GM18867 (cell line): ENCODE data around the gene ITGBL1.

ENCODE experiments used
- ATAC-seq: cut with Tn5 transposase; IDR thresholded peaks from one replicate; pipeline ENCODE4 v1.9.1; 2021; ENCODE audit warnings: mild to moderate bottlenecking, moderate library complexity; ENCODE audit not compliant: unreplicated experiment

The ITGBL1 gene

DNA sequence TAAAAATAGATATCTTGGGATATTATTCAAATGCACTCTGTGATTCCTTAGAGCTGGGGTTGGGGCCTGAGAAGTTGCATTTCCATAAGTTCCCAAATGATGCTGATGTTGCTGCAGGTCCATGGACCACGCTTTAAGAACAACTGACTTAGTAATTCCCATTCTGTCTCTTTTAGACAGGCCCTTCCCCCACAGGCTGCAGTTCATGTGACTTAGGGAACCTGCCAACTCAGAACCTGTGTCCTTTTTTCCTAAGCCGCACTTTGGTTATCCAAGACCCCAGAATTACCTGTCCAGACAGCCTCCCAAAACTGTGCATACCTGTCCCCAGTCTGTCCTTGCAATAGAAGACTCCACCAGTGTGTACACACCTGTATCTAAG lies 1.7 kb upstream of the ITGBL1 start:
- no peak for ATAC-seq

DNA sequence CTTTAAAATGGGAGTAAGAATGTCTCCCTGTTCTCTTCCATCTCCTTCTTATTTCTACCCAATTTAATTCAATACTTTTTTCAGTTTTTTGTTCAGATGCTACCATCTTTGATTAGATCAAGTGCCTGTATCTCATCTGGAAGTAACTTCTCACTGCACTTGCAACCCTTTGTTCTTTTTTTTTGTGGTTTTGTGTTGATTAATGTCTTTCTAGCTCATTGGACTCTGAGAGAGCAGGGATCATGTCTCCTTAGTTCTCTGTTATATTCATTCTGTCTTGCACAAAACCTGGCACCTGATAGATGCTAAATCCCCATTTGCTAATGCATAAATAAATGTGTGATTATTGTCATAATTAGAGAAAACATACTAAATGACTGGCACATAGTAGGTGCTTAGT lies 834 bp upstream of the ITGBL1 start:
- no peak for ATAC-seq

DNA sequence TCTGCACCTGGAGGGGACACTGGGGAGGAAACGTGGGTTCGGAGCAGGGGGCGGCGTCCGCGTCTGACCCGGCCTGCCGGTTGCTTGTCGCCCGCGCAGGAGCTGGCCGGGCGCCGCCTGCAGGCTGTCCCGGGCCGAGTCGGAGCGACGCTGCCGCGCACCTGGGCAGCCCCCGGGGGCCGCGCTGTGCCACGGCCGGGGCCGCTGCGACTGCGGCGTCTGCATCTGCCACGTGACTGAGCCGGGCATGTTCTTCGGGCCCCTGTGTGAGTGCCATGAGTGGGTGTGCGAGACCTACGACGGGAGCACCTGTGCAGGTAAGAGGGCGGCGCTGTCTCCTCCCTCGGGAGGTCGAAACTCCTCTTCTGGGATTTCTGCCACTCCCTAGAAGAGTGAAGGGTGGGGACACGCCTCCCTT lies 1.3 kb downstream of the ITGBL1 start:
- no peak for ATAC-seq

DNA sequence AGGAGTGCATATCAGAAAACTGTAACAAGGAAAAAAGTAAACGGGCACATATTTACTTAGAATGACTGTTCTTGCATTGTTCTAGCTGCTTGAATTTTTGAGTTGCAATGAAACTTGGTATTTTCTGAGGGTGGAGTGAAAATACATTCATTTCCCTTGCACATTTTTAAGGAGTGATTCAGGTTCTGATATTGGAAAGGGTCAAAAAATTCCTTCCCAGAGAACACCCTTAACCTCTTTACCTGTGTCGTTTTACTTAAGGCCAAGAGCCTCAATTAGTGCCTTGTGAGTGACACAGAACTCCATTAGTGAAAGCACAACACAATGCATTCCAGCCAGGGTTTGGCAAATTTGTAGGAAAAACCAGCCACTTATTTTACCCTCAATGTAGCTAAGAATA lies 2.3 kb downstream of the ITGBL1 start:
- no peak for ATAC-seq

DNA sequence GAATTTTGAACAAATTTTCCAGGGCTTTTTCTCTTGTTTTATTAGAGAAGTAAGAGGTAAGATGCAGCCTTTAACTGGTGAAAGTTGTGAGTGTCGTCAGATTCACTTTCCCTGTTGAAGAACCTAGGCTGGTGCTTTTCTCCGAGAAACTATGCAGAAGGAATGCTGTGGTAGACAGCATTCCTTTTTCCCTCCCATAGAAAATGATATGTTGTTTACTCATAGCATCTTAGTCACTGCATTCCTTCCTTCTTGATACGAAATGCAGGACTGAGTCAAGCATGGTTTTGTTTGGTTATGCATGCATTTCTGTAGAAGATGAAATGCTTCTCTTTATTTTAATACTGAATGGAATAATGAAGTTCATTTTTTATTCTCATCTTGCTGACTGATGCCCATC lies 3.4 kb downstream of the ITGBL1 start:
- ATAC-seq = no peak

DNA sequence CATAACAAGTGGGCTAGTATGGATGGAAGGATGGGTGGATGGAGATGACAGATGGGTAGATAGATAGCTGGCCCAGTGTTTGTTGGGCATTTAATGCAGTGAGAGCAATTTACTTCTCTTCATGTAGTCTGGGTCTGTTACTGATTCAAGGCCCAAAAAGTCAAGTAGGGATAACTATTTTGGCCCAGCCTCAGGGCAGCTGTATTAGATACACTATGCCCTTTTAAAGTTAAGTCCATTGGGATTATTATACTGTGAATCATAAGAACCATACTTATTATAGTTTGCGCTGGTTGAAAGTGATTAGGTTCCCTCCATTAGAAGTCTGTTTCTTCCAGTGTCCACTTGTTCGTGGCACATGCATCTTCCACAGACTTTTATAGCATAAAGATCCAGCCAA lies 4.7 kb downstream of the ITGBL1 start:
- no peak for ATAC-seq

DNA sequence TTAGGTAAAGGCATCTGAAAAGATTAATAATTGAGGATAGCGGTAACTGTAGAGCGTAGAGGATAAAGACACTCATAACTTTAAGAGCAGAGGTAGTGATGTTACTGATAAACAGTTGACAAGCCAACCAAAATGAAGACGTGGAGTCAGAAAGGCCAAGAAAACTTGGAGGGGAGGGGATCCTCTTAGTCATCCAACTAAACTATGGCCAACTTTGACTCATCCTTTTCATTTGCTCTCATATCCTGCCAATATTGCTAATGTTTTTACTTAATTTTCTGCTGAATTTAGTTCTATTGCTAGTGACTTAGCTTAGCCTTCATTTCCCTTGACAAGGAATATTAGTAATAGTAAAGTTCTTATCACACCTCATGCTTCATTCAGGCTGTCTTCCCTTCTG lies 13.4 kb downstream of the ITGBL1 start:
- no peak for ATAC-seq

DNA sequence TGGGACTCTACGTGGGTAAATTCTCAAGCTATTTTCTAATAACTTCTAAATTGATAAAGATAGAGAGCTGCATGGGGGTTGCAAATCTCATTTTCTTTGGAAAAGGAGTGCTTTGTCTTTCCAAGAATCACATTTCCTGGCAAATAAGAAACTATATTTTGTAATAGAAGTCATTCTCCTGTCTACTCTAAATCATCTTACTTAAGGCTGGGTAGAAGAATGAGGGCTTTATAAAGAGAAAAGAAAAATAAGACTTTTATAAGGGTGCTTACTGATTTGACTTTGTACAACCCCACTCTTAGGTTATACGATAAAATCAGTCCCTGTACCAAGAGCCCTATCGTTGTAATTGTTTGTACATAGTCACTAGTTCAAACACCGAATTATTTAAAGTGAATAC lies 14.9 kb downstream of the ITGBL1 start:
- no peak for ATAC-seq

DNA sequence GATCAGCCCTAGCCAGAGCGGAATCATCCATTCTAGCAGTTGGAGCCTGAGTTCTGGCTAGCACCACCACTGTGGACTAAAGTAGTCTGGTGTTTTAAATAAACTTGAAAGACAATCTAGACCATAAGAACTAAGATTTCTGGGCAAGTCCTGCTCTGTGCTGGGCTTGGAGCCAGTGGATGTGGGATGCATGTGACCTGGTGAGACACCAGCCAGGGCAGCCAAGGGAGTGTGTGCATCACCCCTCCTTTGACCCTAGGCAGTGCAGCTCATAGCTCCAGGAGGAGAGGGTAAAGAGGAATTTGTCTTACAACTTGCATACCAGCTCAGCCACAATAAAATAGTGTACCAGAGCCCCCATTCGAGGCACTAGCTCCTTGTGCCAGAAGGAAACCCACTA lies 21.0 kb downstream of the ITGBL1 start:
- ATAC-seq = no peak

DNA sequence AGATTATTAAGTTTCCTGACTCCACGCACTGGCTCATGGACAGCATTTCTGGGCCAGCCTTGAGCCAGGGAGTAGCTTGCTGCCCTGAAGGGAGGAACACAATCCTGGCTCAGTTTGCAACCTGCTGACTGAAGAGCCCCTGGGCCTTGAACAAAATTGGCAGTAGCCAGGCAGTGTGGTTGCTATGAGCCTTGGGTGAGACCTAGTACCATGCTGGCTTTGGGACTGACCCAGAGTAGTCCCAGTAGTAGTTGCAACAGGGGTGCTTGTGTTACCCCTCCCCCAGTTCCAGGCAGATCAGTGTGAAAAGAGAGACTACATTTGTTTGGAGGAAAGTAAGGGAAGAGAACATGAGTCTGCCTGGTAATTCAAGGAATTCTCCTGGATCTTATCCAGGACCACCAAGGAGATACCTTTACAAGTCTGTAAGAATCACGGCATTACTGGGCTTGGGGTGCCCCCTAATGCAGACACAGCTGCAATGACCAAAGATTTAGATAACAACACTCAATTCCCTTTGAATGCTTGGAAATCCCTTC lies 22.0 kb downstream of the ITGBL1 start:
- no peak for ATAC-seq

DNA sequence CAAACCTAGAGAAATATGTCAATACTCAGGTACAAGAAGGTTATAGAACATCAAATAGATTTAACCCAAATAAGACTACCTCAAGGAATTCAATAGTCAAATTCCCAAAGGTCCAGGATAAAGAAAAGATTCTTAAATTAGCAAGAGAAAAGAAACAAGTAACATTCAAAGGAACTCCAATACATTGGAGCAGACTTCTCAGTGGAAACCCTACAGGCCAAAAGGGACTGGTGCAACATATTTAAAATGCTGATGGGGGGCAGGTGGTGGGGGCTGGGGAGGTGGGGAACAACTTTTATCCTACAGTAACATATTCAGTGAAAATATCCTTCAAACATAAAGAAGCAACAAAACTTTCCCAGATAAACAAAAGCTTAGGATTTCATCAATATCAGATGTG lies 23.1 kb downstream of the ITGBL1 start:
- no peak for ATAC-seq

DNA sequence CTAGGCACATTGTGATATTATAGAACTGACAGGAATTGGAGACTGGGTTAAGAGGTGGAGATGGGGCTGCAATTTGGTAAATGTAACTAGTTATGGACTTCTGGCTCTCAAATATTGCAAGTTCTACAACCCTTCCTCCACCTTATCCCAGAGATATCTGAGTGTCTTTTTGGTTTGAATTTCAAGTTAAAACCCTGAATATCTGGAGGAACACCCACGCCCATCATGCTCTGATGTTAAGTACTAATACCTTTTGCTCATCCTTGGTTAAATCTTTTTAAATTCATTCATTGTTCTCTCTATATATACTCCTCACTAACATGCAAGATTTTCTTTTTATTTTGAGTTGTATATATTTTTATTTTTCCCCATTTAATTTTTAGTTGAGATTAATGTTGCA lies 28.9 kb downstream of the ITGBL1 start:
- ATAC-seq = no peak

DNA sequence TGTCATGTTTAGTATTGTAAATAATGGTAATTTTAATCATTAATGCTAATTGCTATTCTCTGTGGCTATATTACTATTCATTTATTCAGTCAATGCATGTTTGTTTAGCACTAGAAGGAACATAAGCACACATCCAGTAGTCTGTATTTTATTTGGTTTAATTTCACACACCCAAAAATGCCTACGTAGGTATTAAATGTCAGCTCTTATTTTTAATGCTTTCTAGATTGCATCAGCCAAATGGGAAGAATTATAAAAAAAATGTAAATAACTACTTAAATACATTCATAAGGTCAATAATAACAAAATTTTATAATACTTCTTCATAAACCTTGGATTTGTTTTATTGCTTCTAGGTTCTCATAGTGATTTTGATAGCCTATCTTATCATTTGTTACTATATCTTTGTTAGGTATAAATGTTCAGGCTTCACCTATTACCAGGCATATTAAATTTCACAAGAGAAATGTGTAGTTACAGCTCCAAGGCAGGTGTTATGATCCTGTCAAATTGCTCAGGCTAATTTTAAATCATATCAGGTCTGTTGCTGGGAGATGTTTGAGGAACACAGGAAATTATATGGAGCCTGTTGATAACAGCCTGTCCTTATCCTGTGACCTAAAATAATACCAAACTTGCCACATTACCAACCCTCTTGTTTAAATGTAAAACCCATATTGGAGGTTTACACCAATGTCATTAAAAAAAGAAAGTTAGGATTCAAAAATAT lies 34.4 kb downstream of the ITGBL1 start:
- ATAC-seq = no peak

DNA sequence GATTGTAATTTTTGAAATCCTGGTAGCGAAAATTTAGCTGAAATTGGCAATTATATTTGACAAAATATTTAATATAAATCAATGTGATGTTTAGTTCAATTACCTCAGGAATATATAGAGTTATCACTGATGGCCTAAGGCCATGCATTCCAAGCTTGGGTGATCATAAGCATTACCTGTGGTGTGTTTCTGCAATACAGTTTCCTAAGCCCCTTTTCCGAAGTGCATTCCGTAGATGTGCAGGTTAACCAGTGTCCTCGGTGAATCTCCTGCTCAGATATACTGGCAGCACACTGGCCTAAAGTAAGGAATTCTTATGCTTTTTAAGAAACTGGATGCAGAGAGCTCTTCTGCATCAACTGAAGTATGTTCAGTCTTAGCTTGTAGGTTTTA lies 35.0 kb downstream of the ITGBL1 start:
- no peak for ATAC-seq

DNA sequence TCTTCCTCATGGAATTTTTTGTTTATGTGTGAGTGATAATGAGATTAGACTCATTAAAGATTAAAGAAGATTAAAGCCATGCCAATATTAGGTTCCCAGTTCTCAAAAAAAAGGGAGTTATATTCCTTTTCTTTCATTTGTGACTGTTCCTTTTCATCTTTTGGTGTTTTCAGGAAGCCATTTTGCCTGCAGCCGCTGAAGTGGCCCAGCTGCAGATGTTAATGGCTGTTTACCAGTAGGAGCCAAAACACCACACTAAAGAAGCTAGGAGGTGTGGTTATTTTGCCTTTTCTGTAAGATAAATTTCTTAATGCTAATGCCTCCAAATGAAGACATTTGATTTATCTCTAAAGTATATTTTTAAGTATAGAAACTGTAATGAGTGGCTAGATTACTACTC lies 36.3 kb downstream of the ITGBL1 start:
- ATAC-seq = no peak

DNA sequence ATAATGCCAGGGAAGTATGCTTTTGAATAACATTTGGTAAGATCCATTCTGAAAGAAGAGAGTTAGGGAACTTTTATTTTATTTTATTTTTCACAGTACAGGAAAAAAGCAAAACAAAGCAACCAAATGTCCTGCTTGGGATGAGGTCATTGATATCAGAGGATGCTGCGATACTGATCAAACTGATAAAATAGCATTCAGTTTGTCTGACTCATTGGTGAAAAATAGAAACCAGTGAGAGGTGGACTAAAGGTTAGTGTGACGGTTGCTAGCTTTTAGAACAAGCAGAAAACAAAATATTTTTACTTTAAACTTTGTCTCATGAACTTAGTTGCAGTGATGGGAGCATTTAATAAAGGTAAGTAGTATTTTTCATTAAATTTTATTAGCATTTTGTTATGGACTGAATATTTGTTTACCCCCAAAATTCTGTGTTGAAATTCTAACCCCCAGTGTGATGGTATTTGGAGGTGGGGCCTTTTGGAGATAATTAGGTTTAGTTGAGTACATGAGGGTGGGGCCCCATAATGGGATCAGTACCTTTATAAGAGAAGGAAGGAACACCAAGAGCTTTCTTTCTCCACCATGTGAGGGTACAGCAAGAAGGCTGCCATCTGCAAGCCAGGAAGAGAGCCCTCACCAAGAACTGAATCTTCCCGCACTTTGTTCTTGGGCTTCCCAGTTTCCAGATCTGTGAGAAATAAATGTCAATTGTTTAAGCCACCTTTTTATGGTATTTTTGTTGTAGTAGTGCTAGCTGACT lies 37.3 kb downstream of the ITGBL1 start:
- ATAC-seq = no peak

DNA sequence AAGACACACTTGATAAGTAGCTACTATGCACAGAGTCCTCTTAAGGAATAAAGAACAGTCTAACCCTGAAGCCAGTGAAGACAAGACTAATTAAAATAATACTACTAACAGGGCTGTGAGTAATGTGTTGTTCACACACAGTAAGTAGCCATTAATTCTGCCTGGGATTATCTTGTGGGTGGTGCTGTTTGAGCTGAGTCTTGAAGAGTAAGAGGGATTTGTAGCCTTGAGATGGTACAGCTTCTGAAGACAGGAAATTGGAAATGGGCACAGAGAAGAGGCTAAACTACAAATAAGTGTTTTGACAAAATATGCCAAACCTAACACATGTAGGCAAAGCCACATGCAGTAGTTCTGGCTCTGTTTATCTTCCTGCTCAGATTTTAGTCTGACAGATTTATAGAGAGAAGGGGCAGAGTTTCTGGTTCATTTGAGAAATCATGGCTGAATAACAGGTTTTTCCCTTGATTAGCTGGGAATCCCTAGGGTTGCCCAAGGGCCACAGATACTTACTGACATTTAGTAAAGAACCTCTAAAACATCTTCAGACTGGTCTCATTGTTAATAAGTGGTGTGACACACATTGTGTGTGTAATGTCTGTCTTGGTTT lies 38.0 kb downstream of the ITGBL1 start:
- no peak for ATAC-seq

DNA sequence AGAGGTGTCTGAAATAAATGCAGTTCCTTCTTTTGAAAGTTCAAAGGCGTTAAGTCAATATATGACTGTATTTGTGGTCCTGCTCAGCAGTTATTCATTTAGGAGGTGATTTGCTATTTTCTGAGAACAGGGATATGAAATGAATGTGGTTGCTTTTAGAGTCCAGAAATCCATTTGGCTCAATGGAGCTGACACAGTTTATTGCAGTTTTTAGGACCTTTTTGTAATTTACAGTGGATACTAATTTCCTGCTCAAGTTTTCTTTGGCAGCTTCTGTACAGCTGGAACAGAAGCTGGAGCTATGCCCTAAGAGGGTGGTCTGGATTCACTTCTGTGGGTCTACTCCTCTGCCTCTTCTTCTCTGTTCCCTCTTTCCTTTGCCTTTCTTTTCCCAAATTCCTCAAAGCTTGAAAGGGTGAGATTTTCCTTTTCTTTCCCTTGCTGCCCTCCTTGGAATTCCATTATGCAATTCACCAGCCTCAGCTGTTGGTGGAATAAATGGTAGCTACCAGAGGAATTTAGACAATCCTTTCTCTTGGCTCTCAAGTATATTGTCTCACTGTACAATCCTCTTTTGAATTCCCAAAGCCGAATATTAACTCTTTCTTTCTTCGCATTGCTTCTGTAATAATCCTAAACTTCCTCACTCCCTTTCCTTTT lies 39.9 kb downstream of the ITGBL1 start:
- ATAC-seq = no peak

DNA sequence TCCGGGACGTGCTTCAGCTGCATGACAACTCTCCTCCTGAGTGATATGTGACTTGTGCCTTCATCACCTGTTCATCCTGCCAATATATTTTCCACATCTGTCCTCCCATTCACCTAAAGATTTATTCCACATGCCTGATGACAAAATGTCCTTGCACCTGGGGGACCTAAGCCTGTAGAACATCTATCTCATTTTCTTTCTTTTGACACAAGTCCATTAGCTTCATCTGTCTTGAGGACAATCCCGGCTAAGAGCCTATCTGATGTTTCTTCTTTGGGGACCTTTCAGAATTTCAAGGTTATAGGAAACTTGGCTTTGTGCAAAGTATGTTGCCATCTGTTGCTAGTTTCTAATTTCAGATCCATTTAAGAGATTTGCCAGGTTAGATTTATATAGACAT lies 41.1 kb downstream of the ITGBL1 start:
- ATAC-seq = no peak

DNA sequence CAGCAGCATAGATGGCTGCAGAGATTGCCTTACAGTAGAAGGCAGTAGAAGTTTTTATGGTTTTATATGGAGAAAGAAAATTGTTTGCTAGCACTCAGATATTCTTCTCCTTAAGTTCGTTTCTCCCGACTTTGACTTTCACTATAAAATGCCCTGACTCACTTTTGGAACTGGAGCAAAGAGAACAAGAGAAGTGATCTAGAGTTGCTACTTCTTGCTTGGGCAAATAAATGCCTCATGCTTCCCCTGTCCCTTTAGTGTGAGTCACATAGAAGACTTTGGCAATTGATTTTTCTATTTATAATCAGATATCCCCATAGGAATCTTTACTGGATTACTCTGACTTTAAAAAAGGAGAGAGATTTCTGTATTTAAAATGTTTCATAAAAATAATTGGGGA lies 46.9 kb downstream of the ITGBL1 start:
- ATAC-seq = no peak

DNA sequence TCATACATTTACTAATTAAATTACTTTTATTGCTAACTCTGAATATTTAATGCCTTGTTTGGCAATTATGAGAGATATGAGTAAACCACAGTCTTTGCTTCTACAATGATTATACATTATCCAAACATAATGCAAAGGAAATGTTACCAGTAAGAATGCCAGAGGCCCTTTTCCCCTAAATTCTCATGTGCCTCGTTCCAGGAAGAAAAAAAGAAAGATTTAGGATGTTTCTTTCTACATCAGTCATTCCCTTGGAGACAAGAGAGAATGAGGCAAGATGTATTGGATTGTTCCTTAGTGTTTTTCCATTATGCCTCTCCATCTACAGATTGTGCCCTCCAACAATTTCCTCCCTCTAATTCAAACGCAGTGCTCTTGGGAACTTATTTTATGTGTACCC lies 50.1 kb downstream of the ITGBL1 start:
- ATAC-seq = no peak

DNA sequence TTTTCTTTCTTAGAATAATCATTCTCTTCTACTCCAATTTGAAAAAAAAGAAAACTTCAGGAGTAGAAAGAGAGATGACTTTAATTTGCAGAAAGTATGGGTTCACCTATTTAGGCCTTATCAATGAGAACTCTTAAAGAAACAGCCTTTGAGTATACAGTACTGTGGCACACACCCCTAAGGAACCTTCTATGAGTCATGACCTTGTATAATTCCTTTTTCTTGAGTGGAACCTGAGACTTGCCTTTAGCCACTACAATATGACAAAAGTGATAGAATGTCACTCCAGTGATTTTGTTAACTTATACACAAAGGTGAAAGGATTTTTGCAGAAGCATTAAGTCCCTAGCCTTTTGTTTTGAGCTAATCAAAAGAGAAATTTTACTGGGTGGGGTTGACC lies 58.7 kb downstream of the ITGBL1 start:
- ATAC-seq = no peak
